ENCODE data around the gene IMPDH2.

IMPDH2 gene

GRCh38 chr3:48985831-48986376 is 43.3 kb downstream of the IMPDH2 start:
- Mint-ChIP-seq H3K36me3 (ENCODE audit: low read depth) (peaks cover 33% of the 10 kb centered on the region), H3K27ac (peak overlapping the region; percentile 32), H3K4me1 (ENCODE audit: low read depth) (peaks cover 18% of the 10 kb centered on the region), H3K4me3 (no peak overlapping the region), H3K9me3 (no peaks in the 10 kb centered on the region), H3K27me3 (ENCODE audit: low read depth) (no peaks in the 10 kb centered on the region)

GRCh38 chr3:48984663-48985062 is 44.5 kb downstream of the IMPDH2 start:
- Mint-ChIP-seq H3K36me3 (ENCODE audit: low read depth) (peaks cover 35% of the 10 kb centered on the region), H3K9me3 (no peaks in the 10 kb centered on the region), H3K4me3 (no peak overlapping the region), H3K27ac (no peak overlapping the region), H3K27me3 (ENCODE audit: low read depth) (no peaks in the 10 kb centered on the region), H3K4me1 (ENCODE audit: low read depth) (peaks cover 15% of the 10 kb centered on the region)

- no peaks in the 10 kb centered on the region for H3K9me3 Mint-ChIP-seq
- no peak overlapping the region for H3K4me3 Mint-ChIP-seq
- H3K27me3 Mint-ChIP-seq (ENCODE audit: low read depth) = no peaks in the 10 kb centered on the region
- H3K36me3 Mint-ChIP-seq (ENCODE audit: low read depth) = peaks cover 42% of the 10 kb centered on the region
- peaks cover 6% of the 10 kb centered on the region for H3K4me1 Mint-ChIP-seq (ENCODE audit: low read depth)
- H3K27ac Mint-ChIP-seq = no peak overlapping the region
These were observed 46.1 kb downstream of the IMPDH2 start for GRCh38 chr3:48983096-48983495.

GRCh38 chr3:48982686-48983085 is 46.5 kb downstream of the IMPDH2 start:
- Mint-ChIP-seq H3K4me1 (ENCODE audit: low read depth) (peaks cover 3% of the 10 kb centered on the region), H3K27ac (no peak overlapping the region), H3K9me3 (no peaks in the 10 kb centered on the region), H3K36me3 (ENCODE audit: low read depth) (peaks cover 42% of the 10 kb centered on the region), H3K27me3 (ENCODE audit: low read depth) (no peaks in the 10 kb centered on the region), H3K4me3 (no peak overlapping the region)

- Mint-ChIP-seq H3K27me3 (ENCODE audit: low read depth) (no peaks in the 10 kb centered on the region), H3K36me3 (ENCODE audit: low read depth) (peaks cover 42% of the 10 kb centered on the region), H3K4me1 (ENCODE audit: low read depth) (peaks cover 2% of the 10 kb centered on the region), H3K27ac (no peak overlapping the region), H3K4me3 (no peak overlapping the region), H3K9me3 (no peaks in the 10 kb centered on the region)
These were observed 47.2 kb downstream of the IMPDH2 start for GRCh38 chr3:48982016-48982415.

- peaks cover 33% of the 10 kb centered on the region for H3K36me3 Mint-ChIP-seq (ENCODE audit: low read depth)
- peaks cover 2% of the 10 kb centered on the region for H3K4me1 Mint-ChIP-seq (ENCODE audit: low read depth)
- H3K27me3 Mint-ChIP-seq (ENCODE audit: low read depth) = no peaks in the 10 kb centered on the region
- H3K9me3 Mint-ChIP-seq = no peaks in the 10 kb centered on the region
- no peak overlapping the region for H3K4me3 Mint-ChIP-seq
- no peak overlapping the region for H3K27ac Mint-ChIP-seq
These were observed 48.9 kb downstream of the IMPDH2 start for GRCh38 chr3:48980295-48980694.

GRCh38 chr3:48979451-48979850 is 49.7 kb downstream of the IMPDH2 start:
- Mint-ChIP-seq H3K4me1 (ENCODE audit: low read depth) (peaks cover 2% of the 10 kb centered on the region), H3K27me3 (ENCODE audit: low read depth) (no peaks in the 10 kb centered on the region), H3K9me3 (no peaks in the 10 kb centered on the region), H3K36me3 (ENCODE audit: low read depth) (peaks cover 38% of the 10 kb centered on the region), H3K4me3 (no peak overlapping the region), H3K27ac (no peak overlapping the region)
